NAMALWA (cell line): ENCODE data around the gene TMPRSS2.

ENCODE experiments used
- DNase-seq: peaks from one replicate; pipeline ENCODE4 v3.0.0-alpha.2; 2015; ENCODE audit warnings: low spot score

The TMPRSS2 gene

GRCh38 chr21:41481191-41481590 is 26.8 kb downstream of the TMPRSS2 start:
- DNase-seq, result no peak

GRCh38 chr21:41480086-41480690 is 27.8 kb downstream of the TMPRSS2 start:
- no peak for DNase-seq

GRCh38 chr21:41479686-41480085 is 28.3 kb downstream of the TMPRSS2 start:
- no peak for DNase-seq

GRCh38 chr21:41478319-41479177 is 29.4 kb downstream of the TMPRSS2 start:
- DNase-seq, result no peak

GRCh38 chr21:41477641-41478318 is 30.2 kb downstream of the TMPRSS2 start:
- peak; percentile 24 for DNase-seq

- no peak for DNase-seq
These were observed 32.1 kb downstream of the TMPRSS2 start for GRCh38 chr21:41475714-41476420.

- no peak for DNase-seq
These were observed 35.0 kb downstream of the TMPRSS2 start for GRCh38 chr21:41472753-41473548.

GRCh38 chr21:41470054-41470453 is 37.9 kb downstream of the TMPRSS2 start:
- no peak for DNase-seq

GRCh38 chr21:41466024-41466820 is 41.7 kb downstream of the TMPRSS2 start:
- no peak for DNase-seq

GRCh38 chr21:41465176-41465781 is 42.7 kb downstream of the TMPRSS2 start:
- no peak for DNase-seq

GRCh38 chr21:41460578-41461527 is 47.1 kb downstream of the TMPRSS2 start:
- DNase-seq, result peak; percentile 68

- no peak for DNase-seq
These were observed 47.9 kb downstream of the TMPRSS2 start for GRCh38 chr21:41459884-41460534.

GRCh38 chr21:41458559-41458958 is 49.4 kb downstream of the TMPRSS2 start:
- DNase-seq, result no peak

GRCh38 chr21:41458121-41458520 is 49.8 kb downstream of the TMPRSS2 start:
- no peak for DNase-seq

GRCh38 chr21:41453761-41454160 is 54.2 kb downstream of the TMPRSS2 start:
- no peak for DNase-seq

GRCh38 chr21:41453198-41453597 is 54.8 kb downstream of the TMPRSS2 start:
- DNase-seq, result no peak

- DNase-seq, result no peak
These were observed 55.9 kb downstream of the TMPRSS2 start for GRCh38 chr21:41451753-41452676.
